Parathyroid adenoma (tissue), 2 donors: ENCODE measurements around the gene PSAP.

Experiments
- H2AFZ ChIP-seq: fragments of 300-600 bp; sonication (generic); one replicate; pipeline ENCODE4 v1.7.0; 2017; ENCODE audit warnings: antibody characterized with exemption, mild to moderate bottlenecking
- H3K27ac ChIP-seq: fragments of 300-600 bp; sonication (generic); one replicate; pipeline ENCODE4 v1.7.0; 2017
- H3K27me3 ChIP-seq: fragments of 300-600 bp; sonication (generic); one replicate; pipeline ENCODE4 v1.7.0; 2017; ENCODE audit warnings: low read length; ENCODE audit not compliant: control insufficient read depth, insufficient read depth
- H3K36me3 ChIP-seq: fragments of 300-600 bp; sonication (generic); one replicate; pipeline ENCODE4 v1.7.0; 2017; ENCODE audit warnings: low read length; ENCODE audit not compliant: control insufficient read depth, insufficient read depth
- H3K4me1 ChIP-seq: fragments of 300-600 bp; sonication (generic); one replicate; pipeline ENCODE4 v1.7.0; 2017; ENCODE audit warnings: control low read depth
- H3K4me2 ChIP-seq: fragments of 300-600 bp; sonication (generic); one replicate; pipeline ENCODE4 v1.7.0; 2017; ENCODE audit warnings: low read length
- H3K4me3 ChIP-seq: fragments of 300-600 bp; sonication (generic); one replicate; pipeline ENCODE4 v1.7.0; 2017; ENCODE audit warnings: low read depth, low read length
- H3K79me2 ChIP-seq: fragments of 300-600 bp; sonication (generic); one replicate; pipeline ENCODE4 v1.7.0; 2017; ENCODE audit warnings: control low read depth
- H3K9ac ChIP-seq: fragments of 300-600 bp; sonication (generic); one replicate; pipeline ENCODE4 v1.7.0; 2017; ENCODE audit warnings: mild to moderate bottlenecking
- H3K9me3 ChIP-seq: fragments of 300-600 bp; sonication (generic); one replicate; pipeline ENCODE4 v1.7.0; 2017; ENCODE audit warnings: low read length; ENCODE audit not compliant: control insufficient read depth
- TF ChIP-seq, protein P1 (sequence below): fragments of 300-600 bp; sonication (generic); IDR thresholded peaks from one replicate; pipeline ENCODE4 v1.7.0; 2017; ENCODE audit warnings: antibody characterized with exemption, mild to moderate bottlenecking
- donor health status: primary hyperparathyroidism.

The PSAP gene

DNA sequence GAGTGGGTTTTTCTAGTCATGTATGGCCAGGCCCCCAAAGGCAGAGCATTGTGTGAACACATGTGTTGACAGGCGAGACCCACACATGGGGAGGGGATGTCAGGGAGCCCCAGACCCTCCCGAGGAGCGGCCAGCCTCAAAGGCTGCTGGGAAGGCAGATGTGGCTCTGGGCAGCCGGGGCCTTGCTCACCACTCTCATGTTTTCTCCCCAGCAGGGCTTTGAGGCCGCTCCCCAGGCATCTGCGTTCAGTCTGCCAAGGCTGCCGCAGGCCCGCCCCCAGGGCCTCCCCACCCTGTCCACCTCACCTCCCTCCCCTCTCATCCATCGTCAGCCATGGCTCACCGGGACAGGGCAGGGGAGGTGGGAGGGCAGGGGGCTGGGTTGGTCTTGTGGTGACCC, 61.2 kb downstream of the PSAP start:
- Histone ChIP-seq H3K4me1 (no peaks in the 10 kb centered on the region), H3K79me2 (no peaks in the 10 kb centered on the region), H3K27me3 (no peaks in the 10 kb centered on the region), H3K36me3 (no peaks in the 10 kb centered on the region), H3K4me2 (no peak overlapping the region), H3K9ac (no peak overlapping the region), H3K4me3 (no peak overlapping the region), H2AFZ (no peak overlapping the region), H3K27ac (no peak overlapping the region), H3K9me3 (no peaks in the 10 kb centered on the region)
- TF ChIP-seq, protein P1, sequence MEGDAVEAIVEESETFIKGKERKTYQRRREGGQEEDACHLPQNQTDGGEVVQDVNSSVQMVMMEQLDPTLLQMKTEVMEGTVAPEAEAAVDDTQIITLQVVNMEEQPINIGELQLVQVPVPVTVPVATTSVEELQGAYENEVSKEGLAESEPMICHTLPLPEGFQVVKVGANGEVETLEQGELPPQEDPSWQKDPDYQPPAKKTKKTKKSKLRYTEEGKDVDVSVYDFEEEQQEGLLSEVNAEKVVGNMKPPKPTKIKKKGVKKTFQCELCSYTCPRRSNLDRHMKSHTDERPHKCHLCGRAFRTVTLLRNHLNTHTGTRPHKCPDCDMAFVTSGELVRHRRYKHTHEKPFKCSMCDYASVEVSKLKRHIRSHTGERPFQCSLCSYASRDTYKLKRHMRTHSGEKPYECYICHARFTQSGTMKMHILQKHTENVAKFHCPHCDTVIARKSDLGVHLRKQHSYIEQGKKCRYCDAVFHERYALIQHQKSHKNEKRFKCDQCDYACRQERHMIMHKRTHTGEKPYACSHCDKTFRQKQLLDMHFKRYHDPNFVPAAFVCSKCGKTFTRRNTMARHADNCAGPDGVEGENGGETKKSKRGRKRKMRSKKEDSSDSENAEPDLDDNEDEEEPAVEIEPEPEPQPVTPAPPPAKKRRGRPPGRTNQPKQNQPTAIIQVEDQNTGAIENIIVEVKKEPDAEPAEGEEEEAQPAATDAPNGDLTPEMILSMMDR: no peak

DNA sequence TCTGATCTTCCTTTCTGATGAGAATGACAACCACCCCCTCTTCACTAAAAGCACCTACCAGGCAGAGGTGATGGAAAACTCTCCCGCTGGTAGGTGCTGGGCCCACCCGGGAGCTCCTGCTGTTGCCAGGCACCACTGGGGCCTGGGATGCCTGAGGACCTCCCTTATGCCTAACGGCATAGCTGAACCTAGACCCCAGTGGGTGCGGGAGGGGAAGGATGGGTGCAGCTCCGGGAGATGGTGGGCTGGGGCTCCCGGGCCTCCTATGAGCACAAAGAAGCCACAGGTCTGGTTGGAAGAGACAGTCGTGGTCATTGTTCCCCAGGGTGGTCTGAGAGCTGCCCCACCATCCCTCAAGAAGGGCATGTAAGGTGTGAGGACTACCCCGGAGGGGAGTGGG, 62.1 kb downstream of the PSAP start:
- no peaks in the 10 kb centered on the region for H3K27me3 ChIP-seq
- no peak overlapping the region for H2AFZ ChIP-seq
- H3K27ac ChIP-seq: no peak overlapping the region
- no peak overlapping the region for H3K4me2 ChIP-seq
- H3K4me1 ChIP-seq: no peaks in the 10 kb centered on the region
- H3K79me2 ChIP-seq: no peaks in the 10 kb centered on the region
- H3K9me3 ChIP-seq: no peaks in the 10 kb centered on the region
- no peak overlapping the region for H3K9ac ChIP-seq
- H3K36me3 ChIP-seq: no peaks in the 10 kb centered on the region
- no peak overlapping the region for H3K4me3 ChIP-seq
- TF ChIP-seq, protein P1: no peak

DNA sequence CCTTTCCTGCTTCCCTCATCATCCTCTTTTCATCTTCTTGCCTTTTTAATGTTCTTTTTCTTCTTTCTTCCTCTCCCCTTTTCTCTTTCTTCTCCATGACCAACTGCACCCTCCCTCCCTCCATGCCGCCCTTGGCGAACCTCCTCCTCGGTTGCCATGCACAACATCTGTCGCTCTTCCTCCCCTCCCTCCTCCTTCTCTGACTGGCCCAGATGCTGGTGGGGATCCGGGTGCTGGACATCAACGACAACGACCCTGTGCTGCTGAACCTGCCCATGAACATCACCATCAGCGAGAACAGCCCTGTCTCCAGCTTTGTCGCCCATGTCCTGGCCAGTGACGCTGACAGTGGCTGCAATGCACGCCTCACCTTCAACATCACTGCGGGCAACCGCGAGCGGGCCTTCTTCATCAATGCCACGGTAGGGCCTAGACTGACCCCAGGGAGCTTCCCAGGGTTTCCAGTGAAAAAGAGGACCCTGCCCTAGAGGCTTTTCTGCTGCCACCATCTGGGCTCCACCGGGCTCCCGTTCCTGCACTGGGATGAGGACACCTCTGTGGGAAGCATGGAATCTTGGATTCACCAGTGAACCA, 66.3 kb downstream of the PSAP start:
- Histone ChIP-seq H3K9me3 (no peaks in the 10 kb centered on the region), H2AFZ (no peak overlapping the region), H3K4me3 (no peak overlapping the region), H3K4me1 (no peaks in the 10 kb centered on the region), H3K36me3 (no peaks in the 10 kb centered on the region), H3K4me2 (no peak overlapping the region), H3K27ac (no peak overlapping the region), H3K27me3 (no peaks in the 10 kb centered on the region), H3K79me2 (no peaks in the 10 kb centered on the region), H3K9ac (no peak overlapping the region)
- TF ChIP-seq, protein P1: no peak

DNA sequence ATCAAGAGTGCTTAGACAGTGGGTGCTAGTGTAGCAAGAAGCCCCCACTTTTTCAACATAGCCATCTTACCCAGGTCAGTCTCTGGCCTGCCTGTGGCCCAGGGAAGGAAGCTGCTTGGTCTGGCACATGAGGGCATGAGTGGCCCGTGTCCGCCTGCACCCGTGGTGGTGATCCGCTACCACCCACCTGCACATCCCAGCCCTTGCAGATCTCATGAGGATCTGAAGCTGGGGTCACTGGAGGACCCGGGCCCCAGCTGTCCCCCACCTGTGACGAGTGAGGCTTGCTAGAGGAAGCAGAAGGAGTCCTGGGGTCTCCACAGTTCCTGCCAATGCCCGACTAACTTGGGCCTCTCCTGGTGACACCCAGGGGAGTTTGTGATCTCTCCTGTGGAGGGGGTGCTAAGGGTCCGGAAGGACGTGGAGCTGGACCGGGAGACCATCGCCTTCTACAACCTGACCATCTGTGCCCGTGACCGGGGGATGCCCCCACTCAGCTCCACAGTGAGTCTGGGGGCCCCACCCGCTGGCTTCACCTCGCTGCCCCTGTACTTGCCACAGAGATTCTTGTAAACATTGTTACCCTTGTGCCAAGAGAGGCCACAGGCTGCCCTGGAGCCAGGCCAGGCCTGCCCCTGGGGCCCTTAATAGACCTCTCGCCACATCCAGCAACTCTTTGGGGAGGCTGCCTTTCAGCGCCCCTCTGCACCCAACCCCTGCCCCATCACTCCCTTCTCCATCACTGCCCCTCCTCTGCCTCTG, 67.0 kb downstream of the PSAP start:
- H3K4me3 ChIP-seq: no peak overlapping the region
- no peaks in the 10 kb centered on the region for H3K4me1 ChIP-seq
- no peak overlapping the region for H2AFZ ChIP-seq
- H3K9ac ChIP-seq: no peak overlapping the region
- H3K79me2 ChIP-seq: no peaks in the 10 kb centered on the region
- H3K36me3 ChIP-seq: no peaks in the 10 kb centered on the region
- no peaks in the 10 kb centered on the region for H3K27me3 ChIP-seq
- TF ChIP-seq, protein P1: no peak
- no peaks in the 10 kb centered on the region for H3K9me3 ChIP-seq
- H3K27ac ChIP-seq: no peak overlapping the region
- no peak overlapping the region for H3K4me2 ChIP-seq
